Testis (tissue), 3 donors: ENCODE data around the gene SMIM8. TPM values are rescaled to one million over a fixed set of nuclear protein-coding genes. Genes with fewer than 3 reads are reported as not detected.

ENCODE experiments used
- DNase-seq: peaks from one replicate; pipeline ENCODE4 v3.0.0-alpha.2; 2019
- H3K27ac ChIP-seq, 2 donors: fragments of 200-600 bp; sonication (generic); one replicate each; pipeline ENCODE4 v1.5.1; 2019
- H3K27me3 ChIP-seq: fragments of 200-600 bp; sonication (generic); one replicate; pipeline ENCODE4 v1.5.1; 2019
- H3K36me3 ChIP-seq: fragments of 200-600 bp; sonication (generic); one replicate; pipeline ENCODE4 v1.5.1; 2017; ENCODE audit warnings: low read depth; ENCODE audit errors: missing control alignments
- H3K4me1 ChIP-seq: fragments of 200-600 bp; sonication (generic); one replicate; pipeline ENCODE4 v1.5.1; 2019
- H3K4me3 ChIP-seq, 2 donors: fragments of 200-600 bp; sonication (generic); one replicate each; pipeline ENCODE4 v1.5.1; 2017 to 2019
- H3K9me3 ChIP-seq: fragments of 200-600 bp; sonication (generic); one replicate; pipeline ENCODE4 v1.5.1; 2017
- POLR2A ChIP-seq: fragments of 450-650 bp; IDR thresholded peaks from one replicate; pipeline ENCODE4 v1.6.1; 2017; ENCODE audit warnings: antibody characterized with exemption, mild to moderate bottlenecking, moderate library complexity
- WGBS, 2 donors: methylation state at CpG; one replicate each; pipeline ENCODE4 v1.1.5; 2018; 5-methylcytosine and 5-hydroxymethylcytosine counted together
- intact Hi-C: fragments of 100-400 bp; cut with DNase I; formaldehyde crosslinking; loops from one replicate; pipeline ENCODE4 v1.15.1; 2023; ENCODE audit warnings: low total_unique reads
- polyA plus RNA-seq: library from polyadenylated mRNA; stranded (reverse); fragments of 350-450 nt; fragmentation: Illumina TruSeq; extraction: RNeasy Lipid Tissue Mini Kit (QIAGEN cat#74804); gene quantifications from one replicate; pipeline ENCODE4 v1.2.3, GENCODE V29; 2014; ENCODE audit warnings: low read depth, low replicate concordance; ENCODE audit not compliant: insufficient read depth
- total RNA-seq, 2 donors: library from RNA; depleted of rRNA; stranded (reverse); fragments of >200 nt; gene quantifications; one replicate each; pipeline ENCODE4 v1.2.3, GENCODE V29; 2016
- TF ChIP-seq, protein P1 (sequence below), 3 experiments: fragments of 450-650 bp in 2 of 3; fragments of 200-600 bp in 1 of 3; sonication (generic) in 1 of 3; IDR thresholded peaks; one replicate each; pipeline ENCODE4 v1.5.1; 2016 to 2019; ENCODE audit warnings: antibody characterized with exemption in 3 of 3, mild to moderate bottlenecking in 2 of 3, moderate library complexity in 1 of 3

Gene SMIM8
- total and polyA plus RNA-seq, 3 donors from 2014 or later, result 8.5 to 15.6 (median 13.8) TPM

DNA sequence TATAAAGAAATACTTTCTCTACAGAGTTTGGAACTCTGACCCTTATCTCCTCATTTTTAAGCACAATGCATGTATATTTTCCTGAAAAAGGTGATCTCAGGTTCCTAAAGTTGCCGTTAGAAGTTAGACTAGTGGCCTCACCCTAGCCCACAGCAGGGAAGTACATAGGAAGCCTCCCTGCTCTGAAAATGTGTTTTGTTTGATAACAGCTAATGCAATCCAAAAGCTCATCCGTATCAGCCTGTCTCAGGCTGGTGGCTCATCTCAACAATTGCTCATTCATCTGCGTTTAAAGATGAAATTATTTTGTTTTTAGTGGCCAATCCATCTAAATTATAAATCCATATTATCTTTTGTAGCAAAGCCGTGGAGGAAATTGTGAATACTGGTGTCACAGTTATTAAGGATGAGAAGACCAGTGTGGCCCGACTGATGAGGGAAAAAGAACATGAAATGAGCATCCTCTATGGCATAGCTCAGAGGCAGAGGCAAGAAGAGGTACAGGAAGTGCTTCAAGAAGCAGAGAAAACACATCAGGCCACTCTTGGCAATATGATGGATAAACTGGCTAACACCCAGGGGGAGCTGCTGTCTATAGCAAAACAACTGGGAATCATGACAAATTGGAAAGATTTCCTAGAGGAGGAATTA, 42.3 kb downstream of the SMIM8 start:
- intact Hi-C loops, result no loop called here
- no peaks in the 10 kb centered on the region for H3K4me1 ChIP-seq
- no peak overlapping the region for H3K27ac ChIP-seq
- DNase-seq, result no peak
- 80 to 84% methylated on average over 5 of the region's 5 CpGs for WGBS, 2 donors
- H3K27me3 ChIP-seq, result no peaks in the 10 kb centered on the region
- TF ChIP-seq, protein P1, sequence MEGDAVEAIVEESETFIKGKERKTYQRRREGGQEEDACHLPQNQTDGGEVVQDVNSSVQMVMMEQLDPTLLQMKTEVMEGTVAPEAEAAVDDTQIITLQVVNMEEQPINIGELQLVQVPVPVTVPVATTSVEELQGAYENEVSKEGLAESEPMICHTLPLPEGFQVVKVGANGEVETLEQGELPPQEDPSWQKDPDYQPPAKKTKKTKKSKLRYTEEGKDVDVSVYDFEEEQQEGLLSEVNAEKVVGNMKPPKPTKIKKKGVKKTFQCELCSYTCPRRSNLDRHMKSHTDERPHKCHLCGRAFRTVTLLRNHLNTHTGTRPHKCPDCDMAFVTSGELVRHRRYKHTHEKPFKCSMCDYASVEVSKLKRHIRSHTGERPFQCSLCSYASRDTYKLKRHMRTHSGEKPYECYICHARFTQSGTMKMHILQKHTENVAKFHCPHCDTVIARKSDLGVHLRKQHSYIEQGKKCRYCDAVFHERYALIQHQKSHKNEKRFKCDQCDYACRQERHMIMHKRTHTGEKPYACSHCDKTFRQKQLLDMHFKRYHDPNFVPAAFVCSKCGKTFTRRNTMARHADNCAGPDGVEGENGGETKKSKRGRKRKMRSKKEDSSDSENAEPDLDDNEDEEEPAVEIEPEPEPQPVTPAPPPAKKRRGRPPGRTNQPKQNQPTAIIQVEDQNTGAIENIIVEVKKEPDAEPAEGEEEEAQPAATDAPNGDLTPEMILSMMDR (IDR thresholded peaks at IDR 0.05), result no peak
- no peak for TF ChIP-seq POLR2A
- no peaks in the 10 kb centered on the region for H3K9me3 ChIP-seq
- H3K36me3 ChIP-seq, result no peaks in the 10 kb centered on the region
- no peak overlapping the region for H3K4me3 ChIP-seq

DNA sequence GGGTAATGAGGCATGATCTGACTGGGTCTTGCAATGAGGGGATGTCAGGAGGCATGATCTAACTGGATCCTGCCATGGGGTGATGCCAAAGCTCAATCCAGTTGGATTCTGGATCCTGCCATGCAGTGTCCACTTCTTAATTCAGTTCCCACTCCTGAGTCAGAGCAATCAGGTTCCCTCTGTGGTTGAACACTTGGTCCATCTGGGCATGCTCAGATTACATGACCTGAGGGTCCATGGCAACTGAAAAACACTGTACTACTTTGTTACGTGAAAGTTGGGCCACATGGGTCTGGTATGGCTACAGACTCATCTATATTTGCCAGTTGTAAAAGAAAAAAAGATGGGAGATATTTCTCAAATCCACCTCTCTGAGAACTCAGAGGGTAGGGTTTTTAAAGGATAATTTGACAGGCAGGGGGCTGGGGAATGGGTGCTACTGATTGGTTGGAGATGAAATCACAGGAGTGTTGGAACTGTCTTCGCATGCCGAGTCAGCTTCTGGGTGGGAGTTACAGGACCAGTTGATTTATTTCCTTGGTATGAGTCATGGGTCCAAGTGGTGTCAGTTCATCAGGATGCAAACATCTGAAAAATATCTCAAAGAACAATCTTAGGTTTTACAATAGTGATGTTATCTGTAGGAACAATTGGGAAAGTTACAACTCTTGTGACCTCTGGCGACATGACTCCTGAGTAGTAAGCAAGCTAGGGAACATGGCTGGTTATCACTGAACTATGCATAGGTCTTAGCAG, 43.9 kb downstream of the SMIM8 start:
- Histone ChIP-seq H3K36me3 (no peaks in the 10 kb centered on the region), H3K4me1 (no peaks in the 10 kb centered on the region), H3K27me3 (no peaks in the 10 kb centered on the region), H3K9me3 (no peaks in the 10 kb centered on the region), H3K4me3 (no peak overlapping the region), H3K27ac (no peak overlapping the region)
- DNase-seq, result no peak
- WGBS, 2 donors, result 90% methylated on average over 4 of the region's 4 CpGs
- intact Hi-C loops, result no loop called here
- TF ChIP-seq POLR2A, result no peak
- TF ChIP-seq, protein P1 (IDR thresholded peaks at IDR 0.05), result no peak

DNA sequence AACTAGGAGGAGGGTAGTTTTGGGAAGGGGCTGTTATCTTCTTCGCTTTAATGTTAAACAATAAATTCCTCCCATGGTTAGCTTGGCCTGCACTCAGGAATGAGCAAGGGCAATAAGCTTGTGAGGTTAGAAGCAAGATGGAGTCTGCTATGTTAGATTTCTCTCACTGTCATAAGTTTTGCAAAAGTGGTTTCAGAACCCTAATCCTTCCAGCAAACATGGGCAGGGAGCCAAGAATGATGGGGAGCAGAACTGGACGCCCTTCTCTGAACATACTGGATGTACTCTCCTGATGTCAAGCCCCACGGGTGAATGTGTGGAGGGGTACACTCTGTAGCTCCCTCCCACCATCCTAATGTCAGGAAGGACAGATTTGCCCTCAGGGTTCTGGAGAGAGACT, 44.5 kb downstream of the SMIM8 start:
- DNase-seq, result no peak
- 56 to 76% methylated on average over 3 of the region's 3 CpGs for WGBS, 2 donors
- Histone ChIP-seq H3K4me3 (no peak overlapping the region), H3K9me3 (no peaks in the 10 kb centered on the region), H3K4me1 (no peaks in the 10 kb centered on the region), H3K27ac (no peak overlapping the region), H3K36me3 (no peaks in the 10 kb centered on the region), H3K27me3 (no peaks in the 10 kb centered on the region)
- TF ChIP-seq, protein P1 (IDR thresholded peaks at IDR 0.05), result no peak
- no peak for TF ChIP-seq POLR2A
- intact Hi-C loops, result no loop called here

DNA sequence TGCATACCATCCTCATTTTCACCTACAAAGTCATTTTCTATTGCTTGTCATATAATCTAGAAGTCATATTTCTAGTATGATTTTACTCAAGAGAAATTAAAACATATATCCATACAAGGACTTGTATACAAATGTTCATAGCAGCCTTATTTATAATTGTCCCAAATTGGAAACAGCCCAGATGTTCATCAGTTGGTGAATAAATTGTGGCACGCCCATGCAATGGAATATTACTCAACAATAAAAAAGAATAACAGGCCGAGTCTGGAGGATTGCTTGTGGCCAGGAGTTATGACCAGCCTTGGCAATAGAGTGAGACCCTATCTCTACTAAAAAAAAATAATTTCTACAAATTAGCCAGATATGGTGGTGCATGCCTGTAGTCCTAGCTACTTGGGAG, 51.0 kb downstream of the SMIM8 start:
- no peaks in the 10 kb centered on the region for H3K36me3 ChIP-seq
- H3K27ac ChIP-seq, result no peak overlapping the region
- TF ChIP-seq, protein P1 (IDR thresholded peaks at IDR 0.05), result no peak
- no peak for TF ChIP-seq POLR2A
- 93 to 96% methylated on average over 2 of the region's 2 CpGs for WGBS, 2 donors
- DNase-seq, result no peak
- intact Hi-C loops, result no loop called here
- no peak overlapping the region for H3K4me3 ChIP-seq
- H3K9me3 ChIP-seq, result no peaks in the 10 kb centered on the region
- no peaks in the 10 kb centered on the region for H3K27me3 ChIP-seq
- H3K4me1 ChIP-seq, result no peaks in the 10 kb centered on the region
